ENCODE results near the gene CABP1. TPM values are rescaled to one million over a fixed set of nuclear protein-coding genes. Genes with fewer than 3 reads are reported as not detected.

CABP1 gene
- total and polyA plus RNA-seq, 2 of the 13 experiments (the other 11 are each of a cell fraction or from before 2014, with no cell fraction given): not detected

GRCh38 chr12:120666571-120667390 is 26.4 kb downstream of the CABP1 start:
- Histone ChIP-seq H3K4me3 (replicated peaks in 1 of 3; ENCODE audit: insufficient read depth in 1 of 3, low read depth in 2 of 3, low read length in 3 of 3) (no peak overlapping the region), H3K36me3 (replicated peaks in 1 of 2; ENCODE audit: control insufficient read depth in 1 of 2, insufficient read depth in 2 of 2, low read length in 2 of 2) (no peaks in the 10 kb centered on the region), H3K27me3 (ENCODE audit: control insufficient read depth in 1 of 2, insufficient read depth in 2 of 2, low read length in 2 of 2) (peaks cover 3 to 17% of the 10 kb centered on the region in 2 experiments; a peak in 1 of 5 replicates), H3K27ac (ENCODE audit: extremely low read length, insufficient read depth, low read length) (no peak overlapping the region), H3K4me1 (ENCODE audit: insufficient read depth, low read length) (no peaks in the 10 kb centered on the region), H3K79me2 (ENCODE audit: insufficient read depth, low read length) (no peaks in the 10 kb centered on the region), H3K9me3 (ENCODE audit: low read length) (no peaks in the 10 kb centered on the region), H4K20me1 (ENCODE audit: insufficient read depth, low read length) (no peaks in the 10 kb centered on the region), H3K4me2 (ENCODE audit: low read depth, low read length) (no peak overlapping the region), H2AFZ (ENCODE audit: low read length) (no peak overlapping the region), H3K9ac (ENCODE audit: insufficient read depth, low read depth, low read length) (no peak overlapping the region)
- WGBS (ENCODE audit: low lambda C conversion rate): 52% methylated on average over 12 of the region's 34 CpGs
- in situ Hi-C loops (cut with HindIII; ENCODE audit: extremely low pct_ligation_motif_present, low pct_unique_long_range_greater_than_20kb): no loop called here
- POLR2A ChIA-PET: no interaction called here
- CTCF ChIA-PET (ENCODE audit: low intra/inter-chr PET ratio, low total read pairs): no interaction called here
- no TSS peak for BruUV-seq (replicated peaks)
- intact Hi-C loops (cut with micrococcal nuclease; ENCODE audit: unreplicated experiment): no loop called here
- no peak for TF ChIP-seq RERE (CRISPR knock-in tag; IDR thresholded peaks at IDR 0.05; ENCODE audit: low read depth)
- no peak for TF ChIP-seq NFE2 (CRISPR knock-in tag; IDR thresholded peaks at IDR 0.05)
- DNase-seq (ENCODE audit: low spot score): no peak
- ATAC-seq: no peak
- no peak for FAIRE-seq
